Activated CD8-positive, alpha-beta memory T cell treated with anti-CD3 and anti-CD28 coated beads for 36 hours (primary cell): Measurements from ENCODE around the gene DCLK2. TPM values are rescaled to one million over a fixed set of nuclear protein-coding genes. Genes with fewer than 3 reads are reported as not detected.

Experiments
- CTCF ChIA-PET: fragments of 350-600 bp; sonication (Branson Sonifier 250); formaldehyde crosslinking; loops from one replicate; lab custom pipeline; 2021; ENCODE audit warnings: antibody characterized with exemption; lab: Charles Lee
- POLR2A ChIA-PET: fragments of 350-600 bp; sonication (Branson Sonifier 250); formaldehyde crosslinking; loops from one replicate; lab custom pipeline; 2021; ENCODE audit warnings: antibody characterized with exemption; lab: Charles Lee
- total RNA-seq, 2 experiments: library from RNA; stranded (reverse); gene quantifications; one replicate each; pipeline ENCODE4 v1.2.3, GENCODE V29; 2021

Gene DCLK2
- total RNA-seq, 2 experiments from 2014 or later: not detected

GRCh38 chr4:150219841-150220240 is 141.6 kb downstream of the DCLK2 start:
- POLR2A ChIA-PET: no interaction called here
- CTCF ChIA-PET: interaction anchor here (1.1 kb wide), 1 partner anchor 22 kb away, joined by 3 read pairs; no protein-coding TSS in a partner anchor

- ChIA-PET POLR2A (no interaction called here), CTCF (no interaction called here)
Measured at GRCh38 chr4:150224896-150225591, 146.8 kb downstream of the DCLK2 start.

- ChIA-PET POLR2A (no interaction called here), CTCF (no interaction called here)
Measured at GRCh38 chr4:150229520-150229919, 151.3 kb downstream of the DCLK2 start.

- CTCF ChIA-PET: no interaction called here
Measured at GRCh38 chr4:150230561-150230960, 152.3 kb downstream of the DCLK2 start.

GRCh38 chr4:150231107-150231770 is 153.0 kb downstream of the DCLK2 start:
- POLR2A ChIA-PET: no interaction called here
- CTCF ChIA-PET: no interaction called here

More at GRCh38 chr4:150230561-150230960, 152.3 kb downstream of the DCLK2 start:
- POLR2A ChIA-PET: no interaction called here

GRCh38 chr4:150232029-150232428 is 153.8 kb downstream of the DCLK2 start:
- ChIA-PET POLR2A (no interaction called here), CTCF (interaction anchor here (0.6 kb wide), 1 partner anchor 188 kb away, joined by 3 read pairs; no protein-coding TSS in a partner anchor)

GRCh38 chr4:150234246-150234645 is 156.0 kb downstream of the DCLK2 start:
- ChIA-PET POLR2A (no interaction called here), CTCF (no interaction called here)

GRCh38 chr4:150235317-150235716 is 157.1 kb downstream of the DCLK2 start:
- ChIA-PET CTCF (no interaction called here), POLR2A (no interaction called here)

GRCh38 chr4:150235808-150236271 is 157.6 kb downstream of the DCLK2 start:
- CTCF ChIA-PET: no interaction called here
- POLR2A ChIA-PET: no interaction called here

- ChIA-PET CTCF (no interaction called here), POLR2A (no interaction called here)
Measured at GRCh38 chr4:150236626-150237025, 158.4 kb downstream of the DCLK2 start.

- POLR2A ChIA-PET: no interaction called here
- CTCF ChIA-PET: no interaction called here
Measured at GRCh38 chr4:150237110-150237872, 159.0 kb downstream of the DCLK2 start.

GRCh38 chr4:150238591-150238990 is 160.3 kb downstream of the DCLK2 start:
- CTCF ChIA-PET: no interaction called here
- POLR2A ChIA-PET: no interaction called here

- ChIA-PET POLR2A (no interaction called here), CTCF (no interaction called here)
Measured at GRCh38 chr4:150240011-150240410, 161.8 kb downstream of the DCLK2 start.

- POLR2A ChIA-PET: interaction anchor here (0.5 kb wide), 1 partner anchor 136 kb away, joined by 4 read pairs; no protein-coding TSS in a partner anchor
- CTCF ChIA-PET: interaction anchor here (0.6 to 1.3 kb wide), 6 partner anchors 20 to 300 kb away, joined by 3 to 4 read pairs (median 3); no protein-coding TSS in a partner anchor
Measured at GRCh38 chr4:150242820-150243458, 164.7 kb downstream of the DCLK2 start.

GRCh38 chr4:150243932-150244331 is 165.7 kb downstream of the DCLK2 start:
- ChIA-PET POLR2A (no interaction called here), CTCF (interaction anchor here (0.7 to 1.3 kb wide), 2 partner anchors 229 to 241 kb away, joined by 3 read pairs; no protein-coding TSS in a partner anchor)

- POLR2A ChIA-PET: interaction anchor here (0.7 kb wide), 1 partner anchor 423 kb away, joined by 3 read pairs; no protein-coding TSS in a partner anchor
Measured at GRCh38 chr4:150244600-150244999, 166.4 kb downstream of the DCLK2 start.

GRCh38 chr4:150247184-150247583 is 168.9 kb downstream of the DCLK2 start:
- CTCF ChIA-PET: no interaction called here
- POLR2A ChIA-PET: no interaction called here

More at GRCh38 chr4:150244600-150244999, 166.4 kb downstream of the DCLK2 start:
- CTCF ChIA-PET: no interaction called here

- CTCF ChIA-PET: no interaction called here
Measured at GRCh38 chr4:150248181-150248580, 169.9 kb downstream of the DCLK2 start.

GRCh38 chr4:150250293-150250997 is 172.2 kb downstream of the DCLK2 start:
- ChIA-PET POLR2A (no interaction called here), CTCF (no interaction called here)

More at GRCh38 chr4:150248181-150248580, 169.9 kb downstream of the DCLK2 start:
- POLR2A ChIA-PET: no interaction called here
